RWPE1 (cell line): ENCODE data around the gene LMO4.

ENCODE experiments used
- CTCF ChIA-PET: fragments of 350-600 bp; sonication (Branson Sonifier 250); formaldehyde crosslinking; extraction: SDS; loops from one replicate; lab custom pipeline; 2021; lab: Yijun Ruan, JAX
- POLR2A ChIA-PET: fragments of 400-600 bp; formaldehyde crosslinking; extraction: SDS; loops from one replicate; lab custom pipeline; 2020; ENCODE audit warnings: antibody characterized with exemption; ENCODE audit not compliant: low non-redundant PET; lab: Yijun Ruan, JAX
- DNase-seq: peaks from one replicate; pipeline ENCODE4 v3.0.0; 2012; ENCODE audit warnings: low spot score
- H3K27ac ChIP-seq: fragments of 450-650 bp; 2 replicates; pipeline ENCODE4 v1.5.1; 2017
- CTCF ChIP-seq: fragments of 450-650 bp; conservative IDR thresholded peaks from 2 replicates; pipeline ENCODE4 v1.5.1; 2017; ENCODE audit warnings: low read depth, mild to moderate bottlenecking

Gene LMO4

GRCh38 chr1:87305151-87305550, 23.5 kb upstream of the LMO4 start:
- ChIA-PET CTCF (no interaction called here), POLR2A (no interaction called here)
- TF ChIP-seq CTCF, result no peak
- H3K27ac ChIP-seq, result no peak overlapping the region
- no peak for DNase-seq

GRCh38 chr1:87305762-87306161, 22.9 kb upstream of the LMO4 start:
- no peak overlapping the region for H3K27ac ChIP-seq
- CTCF ChIA-PET, result no interaction called here
- POLR2A ChIA-PET, result no interaction called here
- DNase-seq, result no peak
- no peak for TF ChIP-seq CTCF

- POLR2A ChIA-PET, result no interaction called here
- H3K27ac ChIP-seq, result no peak overlapping the region
- no peak for DNase-seq
- CTCF ChIA-PET, result no interaction called here
- no peak for TF ChIP-seq CTCF
These were observed 21.4 kb upstream of the LMO4 start for GRCh38 chr1:87307306-87307705.

GRCh38 chr1:87307931-87308330, 20.7 kb upstream of the LMO4 start:
- ChIA-PET CTCF (no interaction called here), POLR2A (no interaction called here)
- TF ChIP-seq CTCF, result no peak
- no peak for DNase-seq
- no peak overlapping the region for H3K27ac ChIP-seq

- CTCF ChIA-PET, result interaction anchor here (0.7 kb wide), 1 partner anchor 65 kb away, joined by 6 read pairs; no protein-coding TSS in a partner anchor
- TF ChIP-seq CTCF, result no peak
- no peak for DNase-seq
- no peak overlapping the region for H3K27ac ChIP-seq
- POLR2A ChIA-PET, result no interaction called here
These were observed 14.6 kb upstream of the LMO4 start for GRCh38 chr1:87314091-87314490.

GRCh38 chr1:87318056-87318650, 10.5 kb upstream of the LMO4 start:
- H3K27ac ChIP-seq, result no peak overlapping the region
- POLR2A ChIA-PET, result no interaction called here
- no peak for DNase-seq
- CTCF ChIA-PET, result no interaction called here
- TF ChIP-seq CTCF, result no peak

- DNase-seq, result no peak
- H3K27ac ChIP-seq, result no peak overlapping the region
- ChIA-PET CTCF (no interaction called here), POLR2A (no interaction called here)
- TF ChIP-seq CTCF, result no peak
These were observed 9.9 kb upstream of the LMO4 start for GRCh38 chr1:87318806-87319205.
